RWPE1 (cell line): Measurements from ENCODE around the gene CREB5.
A peak's percentile ranks its signal among the peaks of the same experiment; 100 is the strongest.

Experiments used
- CTCF ChIA-PET: fragments of 350-600 bp; sonication (Branson Sonifier 250); formaldehyde crosslinking; extraction: SDS; loops from one replicate; lab custom pipeline; 2021; lab: Yijun Ruan, JAX
- POLR2A ChIA-PET: fragments of 400-600 bp; formaldehyde crosslinking; extraction: SDS; loops from one replicate; lab custom pipeline; 2020; ENCODE audit warnings: antibody characterized with exemption; ENCODE audit not compliant: low non-redundant PET; lab: Yijun Ruan, JAX
- DNase-seq: peaks from one replicate; pipeline ENCODE4 v3.0.0; 2012; ENCODE audit warnings: low spot score
- H3K27ac ChIP-seq: fragments of 450-650 bp; 2 replicates; pipeline ENCODE4 v1.5.1; 2017
- CTCF ChIP-seq: fragments of 450-650 bp; conservative IDR thresholded peaks from 2 replicates; pipeline ENCODE4 v1.5.1; 2017; ENCODE audit warnings: low read depth, mild to moderate bottlenecking

The CREB5 gene

GRCh38 chr7:28617308-28617880 is 205.1 kb downstream of the CREB5 start:
- H3K27ac ChIP-seq: no peak overlapping the region
- no peak for TF ChIP-seq CTCF
- DNase-seq: no peak
- ChIA-PET POLR2A (no interaction called here), CTCF (interaction anchor here (0.6 kb wide), 2 partner anchors 334 to 374 kb away, joined by 3 read pairs; no protein-coding TSS in a partner anchor)

- CTCF ChIA-PET: interaction anchor here (0.5 to 0.6 kb wide), 2 partner anchors 317 to 375 kb away, joined by 3 read pairs; no protein-coding TSS in a partner anchor
Measured at GRCh38 chr7:28618383-28618782, 206.1 kb downstream of the CREB5 start.

GRCh38 chr7:28619256-28619655 is 206.9 kb downstream of the CREB5 start:
- POLR2A ChIA-PET: no interaction called here
- no peak for TF ChIP-seq CTCF
- DNase-seq: no peak
- no peak overlapping the region for H3K27ac ChIP-seq
- CTCF ChIA-PET: no interaction called here

More at GRCh38 chr7:28618383-28618782, 206.1 kb downstream of the CREB5 start:
- no peak for TF ChIP-seq CTCF
- no peak overlapping the region for H3K27ac ChIP-seq
- DNase-seq: no peak
- POLR2A ChIA-PET: no interaction called here

GRCh38 chr7:28621369-28621841 is 209.1 kb downstream of the CREB5 start:
- no peak for DNase-seq
- no peak overlapping the region for H3K27ac ChIP-seq
- CTCF ChIA-PET: no interaction called here
- POLR2A ChIA-PET: no interaction called here
- no peak for TF ChIP-seq CTCF

- DNase-seq: no peak
- no peak overlapping the region for H3K27ac ChIP-seq
- TF ChIP-seq CTCF: no peak
- POLR2A ChIA-PET: no interaction called here
- CTCF ChIA-PET: interaction anchor here (0.6 to 1.1 kb wide), 2 partner anchors 75 to 233 kb away, joined by 3 read pairs; no protein-coding TSS in a partner anchor
Measured at GRCh38 chr7:28623105-28623730, 210.9 kb downstream of the CREB5 start.

- TF ChIP-seq CTCF: peak; percentile 53
- DNase-seq: peak; percentile 38
- H3K27ac ChIP-seq: no peak overlapping the region
- POLR2A ChIA-PET: no interaction called here
- CTCF ChIA-PET: no interaction called here
Measured at GRCh38 chr7:28623863-28624262, 211.5 kb downstream of the CREB5 start.
